Measurements from ENCODE around the gene PPIF.

The PPIF gene

GRCh38 chr10:79396520-79396919 is 49.3 kb downstream of the PPIF start:
- TF ChIP-seq CTCF (conservative IDR thresholded peaks at IDR 0.05; ENCODE audit: low read depth): no peak
- POLR2A ChIA-PET (ENCODE audit: low non-redundant PET): no interaction called here
- CTCF ChIA-PET: no interaction called here
- H3K27ac ChIP-seq: no peak overlapping the region
- DNase-seq (ENCODE audit: low spot score): no peak

DNA sequence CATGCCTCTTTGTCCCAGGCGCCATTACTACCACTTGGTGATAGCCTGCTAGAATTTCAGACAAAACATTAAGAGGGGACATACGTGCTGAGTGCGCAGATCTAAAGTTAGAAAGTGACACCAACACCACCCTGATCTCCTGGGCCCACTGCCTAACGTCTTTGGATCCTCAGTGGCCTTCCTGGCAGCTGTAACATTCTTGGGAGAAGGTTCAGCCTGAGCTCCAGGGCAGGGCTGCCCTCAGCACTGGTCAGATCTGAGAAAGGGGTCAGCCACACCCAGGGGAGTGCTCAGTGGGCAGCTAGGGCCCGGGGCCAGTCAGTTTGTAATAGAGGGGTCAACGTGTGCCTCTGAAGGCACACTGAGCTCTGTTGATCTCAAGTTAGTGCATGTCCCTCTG is 49.8 kb downstream of the PPIF start:
- no peak for DNase-seq (ENCODE audit: low spot score)
- ChIA-PET CTCF (no interaction called here), POLR2A (ENCODE audit: low non-redundant PET) (no interaction called here)
- H3K27ac ChIP-seq: no peak overlapping the region
- TF ChIP-seq CTCF (conservative IDR thresholded peaks at IDR 0.05; ENCODE audit: low read depth): no peak

- POLR2A ChIA-PET (ENCODE audit: low non-redundant PET): no interaction called here
- CTCF ChIA-PET: interaction anchor here (0.6 kb wide), 1 partner anchor 188 kb away, joined by 3 read pairs; no protein-coding TSS in a partner anchor
- DNase-seq (ENCODE audit: low spot score): no peak
- H3K27ac ChIP-seq: no peak overlapping the region
- no peak for TF ChIP-seq CTCF (conservative IDR thresholded peaks at IDR 0.05; ENCODE audit: low read depth)
Observed at GRCh38 chr10:79397575-79398303, 50.5 kb downstream of the PPIF start.

- TF ChIP-seq CTCF (conservative IDR thresholded peaks at IDR 0.05; ENCODE audit: low read depth): no peak
- no peak for DNase-seq (ENCODE audit: low spot score)
- H3K27ac ChIP-seq: peak overlapping the region; percentile 60
- ChIA-PET POLR2A (ENCODE audit: low non-redundant PET) (no interaction called here), CTCF (no interaction called here)
Observed at GRCh38 chr10:79398642-79399041, 51.4 kb downstream of the PPIF start.

DNA sequence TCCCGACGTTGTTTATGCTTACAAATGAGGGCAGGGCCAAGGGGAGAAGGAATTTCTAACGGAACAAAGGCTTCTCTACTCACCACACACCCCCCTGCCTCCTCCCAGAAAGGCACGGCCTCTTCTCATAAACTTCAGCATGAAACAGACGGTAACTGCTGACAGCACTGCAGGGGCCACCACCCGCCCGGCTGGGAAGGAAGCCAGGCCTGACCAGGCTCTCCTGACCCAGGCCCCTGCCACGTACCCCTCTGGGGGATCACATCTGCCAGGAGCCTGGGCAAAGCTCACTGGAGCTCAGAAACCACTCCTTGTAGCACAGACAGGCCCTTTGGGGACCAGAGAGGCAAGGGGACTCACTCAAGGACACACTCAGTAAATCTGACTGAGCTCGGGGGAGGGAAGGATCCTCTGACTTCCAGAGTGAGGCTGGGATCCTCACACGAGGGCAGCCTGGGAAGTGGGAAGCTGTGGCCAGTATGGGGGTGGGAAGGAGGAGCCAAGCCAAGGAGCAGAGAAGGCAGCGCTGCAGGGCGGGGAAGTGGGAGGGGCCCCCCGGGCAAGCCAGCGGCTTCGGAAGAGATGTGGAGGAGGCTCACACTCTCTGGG is 52.1 kb downstream of the PPIF start:
- peak overlapping the region; percentile 60 for H3K27ac ChIP-seq
- CTCF ChIA-PET: interaction anchor here (0.5 kb wide), 1 partner anchor 98 kb away, joined by 5 read pairs; no protein-coding TSS in a partner anchor
- TF ChIP-seq CTCF (conservative IDR thresholded peaks at IDR 0.05; ENCODE audit: low read depth): no peak
- peak; percentile 49 for DNase-seq (ENCODE audit: low spot score)
- POLR2A ChIA-PET (ENCODE audit: low non-redundant PET): no interaction called here

GRCh38 chr10:79400146-79401004 is 53.1 kb downstream of the PPIF start:
- CTCF ChIA-PET: interaction anchor here (0.5 to 1.6 kb wide), 3 partner anchors 88 to 97 kb away, joined by 3 to 5 read pairs (median 4); no protein-coding TSS in a partner anchor
- H3K27ac ChIP-seq: no peak overlapping the region
- POLR2A ChIA-PET (ENCODE audit: low non-redundant PET): no interaction called here
- no peak; the same call in 1 of the 2 replicates for TF ChIP-seq CTCF (conservative IDR thresholded peaks at IDR 0.05; ENCODE audit: low read depth)
- DNase-seq (ENCODE audit: low spot score): peak; percentile 54
